Epithelial cell of proximal tubule (primary cell): ENCODE results near the gene ARHGEF4. TPM values are rescaled to one million over a fixed set of nuclear protein-coding genes. Genes with fewer than 3 reads are reported as not detected.
"Not testable (repeated sequence)": the region's sequence is repeated elsewhere in the genome, so short reads cannot be mapped to it uniquely, and the experiment has no call there.

ENCODE experiments used
- DNase-seq: peaks from one replicate; pipeline ENCODE4 v3.0.0-alpha.2; 2011; ENCODE audit warnings: low read depth
- H3K4me3 ChIP-seq: 2 replicates; pipeline ENCODE4 v1.5.1; 2011; ENCODE audit warnings: low read depth, mild to moderate bottlenecking, low read length
- CTCF ChIP-seq: conservative IDR thresholded peaks from 2 replicates; pipeline ENCODE4 v1.5.1; 2012; ENCODE audit warnings: low read depth, mild to moderate bottlenecking, low read length
- total RNA-seq: library from RNA; depleted of rRNA; stranded (reverse); fragments of >200 nt; gene quantifications from 2 replicates; pipeline ENCODE4 v1.2.3, GENCODE V29; 2015

The ARHGEF4 gene
- total RNA-seq, 1 donor from 2014 or later: 2.1 TPM

GRCh38 chr2:130892793-130893785, 56.4 kb downstream of the ARHGEF4 start:
- no peak for TF ChIP-seq CTCF
- no peak for DNase-seq
- no peak overlapping the region for H3K4me3 ChIP-seq

GRCh38 chr2:130894326-130894942, 57.7 kb downstream of the ARHGEF4 start:
- TF ChIP-seq CTCF: no peak
- DNase-seq: no peak
- no peak overlapping the region for H3K4me3 ChIP-seq

GRCh38 chr2:130896813-130897212, 60.1 kb downstream of the ARHGEF4 start:
- no peak for TF ChIP-seq CTCF
- DNase-seq: no peak
- H3K4me3 ChIP-seq: no peak overlapping the region

DNA sequence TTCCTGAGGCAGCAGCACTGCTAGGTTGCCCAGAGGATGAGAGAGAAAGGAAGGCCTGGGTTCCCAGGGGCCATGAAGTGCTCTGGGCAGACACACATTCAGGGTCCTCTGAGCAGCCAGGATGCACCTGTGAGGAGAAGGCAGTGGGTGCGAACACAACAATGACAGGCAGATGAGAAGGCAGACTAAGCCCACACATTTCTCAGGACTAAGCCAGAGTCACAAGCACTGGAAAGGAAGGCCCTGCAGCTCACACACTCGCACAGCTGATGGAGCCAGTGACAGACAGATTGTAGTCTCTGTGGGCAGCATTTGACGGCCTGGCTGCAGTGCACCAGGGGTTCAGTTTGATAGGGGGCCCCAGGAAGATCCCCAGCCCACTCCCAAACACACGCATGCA, 61.8 kb downstream of the ARHGEF4 start:
- H3K4me3 ChIP-seq: no peak overlapping the region
- no peak for TF ChIP-seq CTCF
- no peak for DNase-seq

DNA sequence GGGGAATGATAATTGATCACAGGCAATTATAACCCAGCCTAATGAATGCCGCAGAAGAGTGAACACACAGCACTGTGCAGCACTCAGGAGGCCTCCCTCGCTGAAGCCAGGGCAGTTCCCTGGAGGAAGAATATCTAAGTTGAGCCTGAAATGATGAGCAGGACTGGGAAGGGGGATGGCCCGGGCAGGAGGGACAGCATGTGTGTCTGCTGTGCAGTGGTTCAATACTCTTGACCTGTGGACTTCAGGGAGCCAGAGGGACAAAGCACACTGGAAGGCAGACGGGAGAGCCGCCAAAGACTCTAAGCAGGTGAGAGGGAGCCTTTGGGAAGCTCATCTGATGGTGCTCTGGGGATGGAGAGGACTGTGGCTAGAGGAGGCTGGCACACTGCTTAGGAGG, 62.6 kb downstream of the ARHGEF4 start:
- no peak overlapping the region for H3K4me3 ChIP-seq
- DNase-seq: no peak
- TF ChIP-seq CTCF: no peak

- no peak for DNase-seq
- no peak overlapping the region for H3K4me3 ChIP-seq
- no peak for TF ChIP-seq CTCF
Measured at GRCh38 chr2:130901061-130901460, 64.3 kb downstream of the ARHGEF4 start.

- not testable (repeated sequence) for H3K4me3 ChIP-seq, DNase-seq
Measured at GRCh38 chr2:130901626-130902025, 64.9 kb downstream of the ARHGEF4 start.
